ENCODE data around the gene ATP6V1F.

DNA sequence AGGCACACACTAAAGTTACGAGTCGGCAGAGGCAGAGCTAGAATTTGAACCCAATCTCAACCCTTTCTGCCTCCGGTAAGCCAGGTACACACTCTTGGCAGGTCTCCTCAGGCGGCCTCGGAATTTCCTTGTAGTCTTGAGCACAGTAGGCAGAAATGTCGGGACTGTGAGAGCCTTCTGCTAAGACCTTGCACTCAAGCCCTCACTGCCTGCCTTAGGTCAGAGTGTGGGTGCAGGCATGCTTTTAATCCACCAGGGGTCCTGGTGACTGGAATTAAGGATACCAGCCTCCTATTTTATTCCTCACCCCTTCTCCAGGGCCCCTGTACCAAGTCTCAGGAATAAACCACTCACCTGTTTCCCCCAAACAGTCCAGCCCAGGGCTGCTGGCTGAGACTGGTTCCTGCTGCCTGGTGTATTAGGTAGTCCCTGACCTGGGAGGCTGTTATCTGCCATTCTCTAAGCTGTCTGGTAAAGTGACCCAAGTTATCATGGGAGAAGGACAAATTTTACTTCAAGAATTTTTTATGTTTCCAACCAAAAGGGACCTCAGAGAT lies 855 bp downstream of the ATP6V1F start:
- TF ChIP-seq, protein P1, sequence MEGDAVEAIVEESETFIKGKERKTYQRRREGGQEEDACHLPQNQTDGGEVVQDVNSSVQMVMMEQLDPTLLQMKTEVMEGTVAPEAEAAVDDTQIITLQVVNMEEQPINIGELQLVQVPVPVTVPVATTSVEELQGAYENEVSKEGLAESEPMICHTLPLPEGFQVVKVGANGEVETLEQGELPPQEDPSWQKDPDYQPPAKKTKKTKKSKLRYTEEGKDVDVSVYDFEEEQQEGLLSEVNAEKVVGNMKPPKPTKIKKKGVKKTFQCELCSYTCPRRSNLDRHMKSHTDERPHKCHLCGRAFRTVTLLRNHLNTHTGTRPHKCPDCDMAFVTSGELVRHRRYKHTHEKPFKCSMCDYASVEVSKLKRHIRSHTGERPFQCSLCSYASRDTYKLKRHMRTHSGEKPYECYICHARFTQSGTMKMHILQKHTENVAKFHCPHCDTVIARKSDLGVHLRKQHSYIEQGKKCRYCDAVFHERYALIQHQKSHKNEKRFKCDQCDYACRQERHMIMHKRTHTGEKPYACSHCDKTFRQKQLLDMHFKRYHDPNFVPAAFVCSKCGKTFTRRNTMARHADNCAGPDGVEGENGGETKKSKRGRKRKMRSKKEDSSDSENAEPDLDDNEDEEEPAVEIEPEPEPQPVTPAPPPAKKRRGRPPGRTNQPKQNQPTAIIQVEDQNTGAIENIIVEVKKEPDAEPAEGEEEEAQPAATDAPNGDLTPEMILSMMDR (IDR thresholded peaks at IDR 0.05), result peak; percentile 65
- TF ChIP-seq ZFX (IDR thresholded peaks at IDR 0.05; ENCODE audit: borderline replicate concordance), result no peak

Measured in 22Rv1 (cell line).